Caco-2 (cell line): ENCODE results near the gene RYR2. TPM values are rescaled to one million over a fixed set of nuclear protein-coding genes. Genes with fewer than 3 reads are reported as not detected.

ENCODE experiments used
- BruUV-seq: library from RNA; stranded (reverse); fragments of 400-500 nt; replicated peaks from 2 replicates; lab custom pipeline; 2021; lab: Mats Ljungman, UMichigan
- CTCF ChIA-PET: fragments of 300-600 bp; sonication (Branson Sonifier 250); formaldehyde crosslinking; loops from one replicate; lab custom pipeline; 2022; ENCODE audit warnings: antibody characterized with exemption; lab: Charles Lee
- POLR2A ChIA-PET: fragments of 300-600 bp; sonication (Branson Sonifier 250); formaldehyde crosslinking; loops from one replicate; lab custom pipeline; 2022; ENCODE audit warnings: antibody characterized with exemption; lab: Charles Lee
- DNase-seq, 2 experiments: peaks; one replicate each; pipeline versions ENCODE4 v3.0.0 to v3.0.0-alpha.2; 2020 to 2022
- H3K27me3 ChIP-seq: replicated peaks from 2 replicates; pipeline ENCODE4 v1.6.0; 2011; ENCODE audit warnings: low read length; ENCODE audit not compliant: control insufficient read depth, insufficient read depth
- H3K36me3 ChIP-seq: 2 replicates; pipeline ENCODE4 v1.5.1; 2011; ENCODE audit warnings: low read length; ENCODE audit not compliant: control insufficient read depth, insufficient read depth
- H3K4me1 ChIP-seq: fragments of 250-450 bp; sonication (Bioruptor Pico); 2 replicates; pipeline ENCODE4 v1.5.1; 2020; ENCODE audit warnings: mild to moderate bottlenecking
- H3K4me3 ChIP-seq: 2 replicates; pipeline ENCODE4 v1.5.1; 2011; ENCODE audit warnings: low read depth, mild to moderate bottlenecking, control low read depth, low read length
- H3K9me3 ChIP-seq: fragments of 250-450 bp; sonication (Bioruptor Pico); 2 replicates; pipeline ENCODE4 v1.5.1; 2020; ENCODE audit warnings: mild to moderate bottlenecking, moderate library complexity
- H3K27ac Mint-ChIP-seq: one replicate; pipeline ENCODE4 v1.8.0; 2022; ENCODE audit warnings: mixed read lengths; ENCODE audit not compliant: unreplicated experiment
- H3K27me3 Mint-ChIP-seq: one replicate; pipeline ENCODE4 v1.8.0; 2022; ENCODE audit warnings: mixed read lengths; ENCODE audit not compliant: insufficient read depth, unreplicated experiment
- H3K36me3 Mint-ChIP-seq: one replicate; pipeline ENCODE4 v1.8.0; 2022; ENCODE audit warnings: mild to moderate bottlenecking, mixed read lengths; ENCODE audit not compliant: insufficient read depth, unreplicated experiment
- H3K4me1 Mint-ChIP-seq: one replicate; pipeline ENCODE4 v1.8.0; 2022; ENCODE audit warnings: low read depth, mixed read lengths; ENCODE audit not compliant: unreplicated experiment
- H3K4me3 Mint-ChIP-seq: one replicate; pipeline ENCODE4 v1.8.0; 2022; ENCODE audit warnings: mild to moderate bottlenecking, moderate library complexity, mixed read lengths; ENCODE audit not compliant: unreplicated experiment
- H3K9me3 Mint-ChIP-seq: one replicate; pipeline ENCODE4 v1.8.0; 2022; ENCODE audit warnings: mixed read lengths; ENCODE audit not compliant: unreplicated experiment
- CTCF ChIP-seq, 2 experiments: fragments of 200-600 bp in 1 of 2; IDR thresholded peaks; 1 replicate in 1 of 2; 2 replicates in 1 of 2; pipeline versions ENCODE4 v1.5.1 to v1.8.0; 2011 to 2022; ENCODE audit warnings: antibody characterized with exemption in 1 of 2, control low read depth in 1 of 2, inconsistent platforms in 1 of 2, low read depth in 1 of 2, low read length in 1 of 2, mild to moderate bottlenecking in 1 of 2, moderate library complexity in 1 of 2; ENCODE audit not compliant: insufficient read depth in 1 of 2, severe bottlenecking in 1 of 2, unreplicated experiment in 1 of 2
- intact Hi-C: fragments of 100-400 bp; cut with micrococcal nuclease; formaldehyde crosslinking; loops from one replicate; pipeline ENCODE4 v1.10.0; 2022; ENCODE audit not compliant: unreplicated experiment
- total RNA-seq: library from RNA; stranded (reverse); gene quantifications from 2 replicates; pipeline ENCODE4 v1.2.3, GENCODE V29; 2022

Gene RYR2
- total RNA-seq, 1 experiment from 2014 or later, result 3.4 TPM

- H3K9me3 Mint-ChIP-seq, result peaks cover 9% of the 10 kb centered on the region
- no peak overlapping the region for H3K4me3 Mint-ChIP-seq
- no peaks in the 10 kb centered on the region for H3K36me3 ChIP-seq
- CTCF ChIA-PET, result interaction anchor here (0.6 to 1.8 kb wide), 4 partner anchors 11 to 52 kb away, joined by 3 to 4 read pairs (median 3); no protein-coding TSS in a partner anchor
- no peak overlapping the region for H3K4me3 ChIP-seq
- no peak overlapping the region for H3K27ac Mint-ChIP-seq
- POLR2A ChIA-PET, result no interaction called here
- H3K4me1 ChIP-seq, result no peaks in the 10 kb centered on the region
- H3K9me3 ChIP-seq, result no peaks in the 10 kb centered on the region
- TF ChIP-seq CTCF (IDR thresholded peaks at IDR 0.05; ENCODE audit: insufficient read depth in 1 of 2, low read depth in 1 of 2, low read length in 1 of 2, severe bottlenecking in 1 of 2, unreplicated experiment in 1 of 2), result peak; percentile 31 to 74
- no TSS peak for BruUV-seq
- H3K27me3 ChIP-seq, result no peaks in the 10 kb centered on the region
- intact Hi-C loops, result loop anchor here (5.0 kb wide), 1 partner anchor 86 kb away; no protein-coding TSS in a partner anchor
- peak in 1 of 2 experiments; percentile 52 for DNase-seq
- H3K36me3 Mint-ChIP-seq, result no peaks in the 10 kb centered on the region
- H3K27me3 Mint-ChIP-seq, result peaks cover 11% of the 10 kb centered on the region
- no peaks in the 10 kb centered on the region for H3K4me1 Mint-ChIP-seq
Observed at GRCh38 chr1:237851210-237851845, 809.3 kb downstream of the RYR2 start.

GRCh38 chr1:237852342-237852741, 810.4 kb downstream of the RYR2 start:
- no peak overlapping the region for H3K4me3 ChIP-seq
- no peaks in the 10 kb centered on the region for H3K9me3 ChIP-seq
- Mint-ChIP-seq H3K9me3 (peaks cover 9% of the 10 kb centered on the region), H3K4me3 (no peak overlapping the region), H3K27ac (no peak overlapping the region), H3K36me3 (no peaks in the 10 kb centered on the region), H3K27me3 (peaks cover 7% of the 10 kb centered on the region), H3K4me1 (no peaks in the 10 kb centered on the region)
- H3K27me3 ChIP-seq, result no peaks in the 10 kb centered on the region
- TF ChIP-seq CTCF (IDR thresholded peaks at IDR 0.05; ENCODE audit: insufficient read depth in 1 of 2, low read depth in 1 of 2, low read length in 1 of 2, severe bottlenecking in 1 of 2, unreplicated experiment in 1 of 2), result no peak
- POLR2A ChIA-PET, result no interaction called here
- no peaks in the 10 kb centered on the region for H3K4me1 ChIP-seq
- intact Hi-C loops, result loop anchor here (5.0 kb wide), 1 partner anchor 85 kb away; no protein-coding TSS in a partner anchor
- CTCF ChIA-PET, result interaction anchor here (1.8 kb wide), 1 partner anchor 12 kb away, joined by 4 read pairs; no protein-coding TSS in a partner anchor
- no TSS peak for BruUV-seq
- no peak for DNase-seq
- no peaks in the 10 kb centered on the region for H3K36me3 ChIP-seq

- Mint-ChIP-seq H3K9me3 (peaks cover 9% of the 10 kb centered on the region), H3K27ac (no peak overlapping the region), H3K4me3 (no peak overlapping the region), H3K4me1 (no peaks in the 10 kb centered on the region), H3K36me3 (no peaks in the 10 kb centered on the region), H3K27me3 (peaks cover 4% of the 10 kb centered on the region)
- TF ChIP-seq CTCF (IDR thresholded peaks at IDR 0.05; ENCODE audit: insufficient read depth in 1 of 2, low read depth in 1 of 2, low read length in 1 of 2, severe bottlenecking in 1 of 2, unreplicated experiment in 1 of 2), result no peak
- intact Hi-C loops, result no loop called here
- ChIA-PET POLR2A (no interaction called here), CTCF (interaction anchor here (0.7 kb wide), 1 partner anchor 36 kb away, joined by 3 read pairs; no protein-coding TSS in a partner anchor)
- H3K36me3 ChIP-seq, result no peaks in the 10 kb centered on the region
- DNase-seq, result no peak
- BruUV-seq, result no TSS peak
- no peaks in the 10 kb centered on the region for H3K27me3 ChIP-seq
- no peaks in the 10 kb centered on the region for H3K4me1 ChIP-seq
- H3K4me3 ChIP-seq, result no peak overlapping the region
- no peaks in the 10 kb centered on the region for H3K9me3 ChIP-seq
Observed at GRCh38 chr1:237857455-237857854, 815.5 kb downstream of the RYR2 start.
